GM21717 (cell line): ENCODE data around the gene TESK2.
"Not testable (repeated sequence)": the region's sequence is repeated elsewhere in the genome, so short reads cannot be mapped to it uniquely, and the experiment has no call there.

Source experiments
- ATAC-seq: cut with Tn5 transposase; IDR thresholded peaks from one replicate; pipeline ENCODE4 v1.9.1; 2021; ENCODE audit warnings: mild to moderate bottlenecking, moderate library complexity; ENCODE audit not compliant: unreplicated experiment

Gene TESK2

DNA sequence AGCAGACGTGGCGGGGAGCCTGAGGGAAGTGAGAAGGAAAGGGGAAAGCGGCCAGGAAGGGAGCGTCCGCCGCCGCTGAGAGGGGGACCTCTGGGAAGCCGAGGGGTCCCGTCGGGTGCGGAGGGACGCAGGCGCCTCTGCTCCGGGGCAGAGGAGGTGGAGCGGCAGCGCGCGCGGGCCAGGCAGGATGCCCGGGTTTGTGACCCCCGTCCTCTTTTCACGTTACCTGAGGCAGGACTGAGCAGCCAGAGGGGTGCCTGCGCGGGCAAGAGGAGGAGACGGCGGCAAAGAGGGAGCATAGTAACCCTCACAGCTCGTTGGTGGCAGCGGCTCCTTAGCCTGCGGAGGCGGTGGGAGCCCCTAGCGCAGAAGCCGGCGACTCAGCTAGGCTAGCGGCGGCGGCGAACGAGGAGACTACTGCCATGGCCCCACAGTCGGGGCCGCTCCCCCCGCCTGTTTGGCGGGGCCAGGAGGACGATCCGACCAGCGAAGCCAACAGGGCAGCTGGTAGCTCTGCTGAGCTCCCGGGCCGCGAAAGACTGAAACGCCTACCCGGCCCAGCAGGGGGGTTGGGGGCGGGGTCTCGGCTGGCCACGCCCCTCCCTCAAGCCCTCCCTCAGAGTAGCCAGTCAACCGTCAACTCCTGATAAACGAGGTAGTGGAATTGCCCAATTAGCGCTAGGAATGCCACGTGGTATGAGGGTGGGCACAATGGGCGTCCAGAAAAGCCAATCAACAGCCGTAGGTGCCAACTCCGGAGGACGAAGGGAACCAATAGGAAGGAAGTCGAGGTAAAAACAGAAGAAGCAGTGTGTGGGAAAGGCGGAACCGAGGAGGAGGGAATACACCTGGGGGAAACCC lies at the start of gene TESK2:
Gene TESK2 (minus strand): TSS at position 538 of the 861 bp plus-strand sequence. CDS start 33,378 bp downstream, outside the sequence.
- ATAC-seq, result peak; percentile 85

DNA sequence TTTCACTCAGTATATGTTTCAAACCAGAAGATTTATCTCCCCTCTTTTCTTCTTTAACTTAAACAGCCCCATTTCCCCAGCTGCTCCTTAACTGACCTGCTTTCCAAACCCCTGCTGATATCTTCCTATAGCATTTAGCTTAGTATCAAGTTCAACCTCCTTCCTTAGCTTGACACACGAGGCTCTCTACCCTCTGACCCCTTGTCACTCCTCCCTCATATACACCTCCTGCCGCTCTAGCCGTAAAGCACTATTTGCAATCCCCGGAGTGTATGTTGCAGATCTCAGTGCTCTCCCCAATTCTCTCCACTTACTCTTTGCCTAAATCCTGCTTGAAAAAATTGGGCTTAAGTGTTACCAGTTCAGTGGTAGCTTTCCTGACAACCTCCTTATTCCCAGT lies 45.9 kb upstream of the TESK2 start:
- ATAC-seq, result no peak

- ATAC-seq, result no peak
Measured at GRCh38 chr1:45535988-45536766, 45.2 kb upstream of the TESK2 start.

GRCh38 chr1:45531873-45532272 lies 40.9 kb upstream of the TESK2 start:
- ATAC-seq, result no peak

DNA sequence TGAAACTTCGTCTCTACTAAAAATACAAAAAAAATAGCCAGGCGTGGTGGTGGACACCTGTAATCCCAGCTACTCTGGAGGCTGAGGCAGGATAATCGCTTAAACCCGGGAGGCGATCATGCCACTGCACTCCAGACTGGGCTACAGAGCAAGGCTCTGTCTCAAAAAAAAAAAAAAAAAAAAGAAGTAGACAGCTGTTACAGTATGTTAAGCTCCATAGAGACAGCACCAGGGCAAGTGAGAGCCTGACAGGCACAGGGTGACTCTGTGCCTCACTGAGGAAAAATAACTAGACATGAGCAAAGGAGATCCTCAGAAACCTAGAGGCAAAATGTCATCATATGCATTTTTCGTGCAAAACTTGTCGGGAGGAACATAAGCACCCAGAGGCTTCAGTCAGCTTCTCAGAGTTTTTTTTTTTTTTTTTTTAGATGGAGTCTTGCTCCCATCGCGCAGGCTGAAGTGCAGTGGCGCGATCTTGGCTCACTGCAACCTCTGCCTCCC lies 39.7 kb upstream of the TESK2 start:
- ATAC-seq, result no peak

DNA sequence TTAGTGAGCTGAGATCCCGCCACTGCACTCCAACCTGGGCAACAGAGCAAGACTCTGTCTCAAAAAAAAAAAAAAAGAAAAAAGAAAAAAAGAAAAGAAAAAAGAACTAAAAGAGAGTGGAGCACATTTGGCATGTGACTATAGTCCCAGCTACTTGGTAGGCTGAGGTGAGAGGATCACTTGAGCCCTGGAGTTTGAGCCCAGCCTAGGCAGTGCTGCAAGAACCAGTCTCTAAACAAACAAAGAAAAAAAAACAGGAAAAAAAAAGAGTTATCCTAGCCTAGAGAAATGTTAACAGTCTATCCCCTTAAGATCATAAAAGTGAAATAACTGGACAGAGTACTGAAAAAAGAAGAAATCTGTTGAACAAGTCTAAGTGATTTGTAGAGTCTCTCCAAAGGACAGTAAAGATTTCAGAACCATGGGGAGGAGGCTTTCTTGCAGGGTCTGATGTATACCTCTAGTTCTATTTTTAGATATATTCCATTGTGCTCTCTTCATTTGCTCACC lies 35.2 kb upstream of the TESK2 start:
- no peak for ATAC-seq

- not testable (repeated sequence) for ATAC-seq
Measured at GRCh38 chr1:45523975-45524374, 33.0 kb upstream of the TESK2 start.

GRCh38 chr1:45523516-45523915 lies 32.6 kb upstream of the TESK2 start:
- ATAC-seq, result not testable (repeated sequence)

- no peak for ATAC-seq
Measured at GRCh38 chr1:45522324-45523104, 31.6 kb upstream of the TESK2 start.

- ATAC-seq, result peak; percentile 84
Measured at GRCh38 chr1:45521413-45522323, 30.7 kb upstream of the TESK2 start, which contains the start of gene PRDX1. Gene PRDX1, minus strand, starts transcription at chr1:45521884. Its CDS starts 2,841 bp downstream, at chr1:45519043.

DNA sequence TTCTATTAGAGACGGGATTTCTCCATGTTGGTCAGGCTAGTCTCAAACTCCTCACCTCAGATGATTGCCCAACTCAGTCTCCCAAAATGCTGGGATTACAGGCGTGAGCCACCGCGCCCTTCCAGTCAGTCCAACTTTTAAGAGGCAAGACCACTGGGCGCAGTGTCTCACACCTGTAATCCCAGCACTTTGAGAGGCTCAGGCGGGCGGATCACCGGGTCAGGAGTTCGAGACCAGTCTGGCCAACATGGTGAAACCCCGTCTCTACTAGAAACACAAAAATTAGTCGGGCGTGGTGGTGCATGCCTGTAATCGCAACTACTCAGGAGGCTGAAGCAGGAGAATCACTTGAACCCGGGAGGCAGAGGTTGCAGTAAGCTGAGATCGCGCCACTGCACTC lies 28.8 kb upstream of the TESK2 start:
- not testable (repeated sequence) for ATAC-seq

- ATAC-seq, result no peak
Measured at GRCh38 chr1:45518910-45519309, 27.9 kb upstream of the TESK2 start.

DNA sequence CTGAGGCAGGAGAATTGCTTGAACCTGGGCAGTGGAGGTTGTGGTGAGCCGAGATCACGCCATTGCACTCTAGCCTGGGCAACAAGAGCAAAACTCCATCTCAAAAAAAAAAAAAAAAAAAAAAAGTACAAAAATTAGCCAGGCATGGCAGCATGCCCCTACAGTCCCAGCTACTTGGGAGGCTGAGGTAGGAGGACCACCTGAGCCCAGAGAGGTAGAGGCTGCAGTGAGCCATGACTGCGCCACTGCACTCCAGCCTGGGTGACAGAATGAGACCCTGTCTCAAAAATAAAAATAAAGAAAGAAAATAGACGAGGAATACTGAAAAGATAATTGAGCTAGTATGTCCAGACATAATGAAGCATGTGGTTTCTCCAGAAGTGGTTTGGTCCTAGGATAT lies 27.4 kb upstream of the TESK2 start:
- ATAC-seq, result not testable (repeated sequence)

DNA sequence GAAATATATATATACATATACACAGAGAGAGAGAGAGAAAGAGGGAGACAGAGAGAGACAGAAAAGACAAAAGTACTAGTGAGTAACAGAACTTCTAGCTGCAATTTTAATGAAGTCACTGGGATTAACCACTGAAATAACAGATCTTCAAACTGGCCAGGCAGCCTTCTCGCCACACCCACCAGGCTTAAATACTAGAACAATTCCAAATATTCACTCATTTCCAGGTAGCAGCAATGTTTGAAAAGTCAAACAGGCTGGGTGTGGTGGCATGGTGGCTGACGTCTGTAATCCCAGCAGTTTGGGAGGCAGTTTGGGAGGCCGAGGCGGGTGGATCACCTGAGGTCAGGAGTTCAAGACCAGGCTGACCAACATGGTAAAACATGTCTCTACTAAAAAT lies 25.5 kb upstream of the TESK2 start:
- no peak for ATAC-seq

GRCh38 chr1:45516036-45516435 lies 25.1 kb upstream of the TESK2 start:
- no peak for ATAC-seq

GRCh38 chr1:45513532-45514260 lies 22.7 kb upstream of the TESK2 start:
- not testable (repeated sequence) for ATAC-seq

GRCh38 chr1:45512641-45513054 lies 21.7 kb upstream of the TESK2 start:
- no peak for ATAC-seq

GRCh38 chr1:45510972-45511527 lies 20.1 kb upstream of the TESK2 start:
- no peak for ATAC-seq
